Prostate gland (tissue), 2 donors: ENCODE data around the gene TUBB1. TPM values are rescaled to one million over a fixed set of nuclear protein-coding genes. Genes with fewer than 3 reads are reported as not detected.

Experiments used
- DNase-seq: peaks from one replicate; pipeline ENCODE4 v3.0.0-alpha.2; 2019; ENCODE audit warnings: low spot score
- H3K27ac ChIP-seq, 2 donors: fragments of 200-600 bp; sonication (generic); 2 replicates each; pipeline ENCODE4 v1.5.1; 2017 to 2019
- H3K27me3 ChIP-seq: fragments of 200-600 bp; sonication (generic); replicated peaks from 2 replicates; pipeline ENCODE4 v1.5.1; 2019; ENCODE audit not compliant: insufficient read depth
- H3K36me3 ChIP-seq, 2 donors: fragments of 200-600 bp; sonication (generic); 1 replicate in 1 of 2; 2 replicates in 1 of 2; pipeline versions ENCODE4 v1.5.1 to v1.8.1; 2017 to 2019
- H3K4me1 ChIP-seq: fragments of 200-600 bp; sonication (generic); replicated peaks from 2 replicates; pipeline ENCODE4 v1.5.1; 2019
- H3K4me3 ChIP-seq, 2 donors: fragments of 200-600 bp; sonication (generic); 2 replicates each; pipeline ENCODE4 v1.5.1; 2017 to 2019
- H3K9me3 ChIP-seq: fragments of 200-600 bp; sonication (generic); 2 replicates; pipeline ENCODE4 v1.5.1; 2017
- POLR2A ChIP-seq: fragments of 450-650 bp; IDR thresholded peaks from one replicate; pipeline ENCODE4 v1.6.1; 2016; ENCODE audit warnings: antibody characterized with exemption, mild to moderate bottlenecking
- POLR2AphosphoS5 ChIP-seq: sonication (generic); formaldehyde crosslinking; IDR thresholded peaks from one replicate; pipeline ENCODE4 v1.6.1; 2017; ENCODE audit warnings: antibody characterized with exemption
- WGBS: methylation state at CpG from one replicate; pipeline ENCODE4 v1.1.5; 2018; 5-methylcytosine and 5-hydroxymethylcytosine counted together
- intact Hi-C: fragments of 100-400 bp; cut with DNase I; formaldehyde crosslinking; loops from one replicate; pipeline ENCODE4 v1.14.2; 2022
- total RNA-seq, 2 donors: library from RNA; depleted of rRNA; stranded (reverse); fragments of >200 nt; gene quantifications; one replicate each; pipeline ENCODE4 v1.1.0, GENCODE V29; 2016
- TF ChIP-seq, protein P1 (sequence below), 4 experiments: fragments of 200-600 bp in 2 of 4; fragments of 450-650 bp in 2 of 4; sonication (generic) in 2 of 4; IDR thresholded peaks; 1 replicate in 3 of 4; 2 replicates in 1 of 4; pipeline ENCODE4 v1.5.1; 2016 to 2019; ENCODE audit warnings: antibody characterized with exemption in 4 of 4, mild to moderate bottlenecking in 2 of 4, moderate library complexity in 2 of 4

Gene TUBB1
- total RNA-seq, 2 donors from 2014 or later: not detected

GRCh38 chr20:58987790-58988564 lies 31.3 kb upstream of the TUBB1 start:
- no peak overlapping the region for H3K4me3 ChIP-seq
- no peaks in the 10 kb centered on the region for H3K27me3 ChIP-seq
- peaks cover 9 to 25% of the 10 kb centered on the region in 2 donors for H3K36me3 ChIP-seq
- DNase-seq: no peak
- H3K9me3 ChIP-seq: no peaks in the 10 kb centered on the region
- H3K4me1 ChIP-seq: no peaks in the 10 kb centered on the region
- no peak overlapping the region for H3K27ac ChIP-seq
- WGBS: 79% methylated on average over 9 of the region's 9 CpGs
- intact Hi-C loops: no loop called here
- TF ChIP-seq POLR2A (no peak), POLR2AphosphoS5 (no peak)
- TF ChIP-seq, protein P1, sequence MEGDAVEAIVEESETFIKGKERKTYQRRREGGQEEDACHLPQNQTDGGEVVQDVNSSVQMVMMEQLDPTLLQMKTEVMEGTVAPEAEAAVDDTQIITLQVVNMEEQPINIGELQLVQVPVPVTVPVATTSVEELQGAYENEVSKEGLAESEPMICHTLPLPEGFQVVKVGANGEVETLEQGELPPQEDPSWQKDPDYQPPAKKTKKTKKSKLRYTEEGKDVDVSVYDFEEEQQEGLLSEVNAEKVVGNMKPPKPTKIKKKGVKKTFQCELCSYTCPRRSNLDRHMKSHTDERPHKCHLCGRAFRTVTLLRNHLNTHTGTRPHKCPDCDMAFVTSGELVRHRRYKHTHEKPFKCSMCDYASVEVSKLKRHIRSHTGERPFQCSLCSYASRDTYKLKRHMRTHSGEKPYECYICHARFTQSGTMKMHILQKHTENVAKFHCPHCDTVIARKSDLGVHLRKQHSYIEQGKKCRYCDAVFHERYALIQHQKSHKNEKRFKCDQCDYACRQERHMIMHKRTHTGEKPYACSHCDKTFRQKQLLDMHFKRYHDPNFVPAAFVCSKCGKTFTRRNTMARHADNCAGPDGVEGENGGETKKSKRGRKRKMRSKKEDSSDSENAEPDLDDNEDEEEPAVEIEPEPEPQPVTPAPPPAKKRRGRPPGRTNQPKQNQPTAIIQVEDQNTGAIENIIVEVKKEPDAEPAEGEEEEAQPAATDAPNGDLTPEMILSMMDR (IDR thresholded peaks at IDR 0.05): no peak

DNA sequence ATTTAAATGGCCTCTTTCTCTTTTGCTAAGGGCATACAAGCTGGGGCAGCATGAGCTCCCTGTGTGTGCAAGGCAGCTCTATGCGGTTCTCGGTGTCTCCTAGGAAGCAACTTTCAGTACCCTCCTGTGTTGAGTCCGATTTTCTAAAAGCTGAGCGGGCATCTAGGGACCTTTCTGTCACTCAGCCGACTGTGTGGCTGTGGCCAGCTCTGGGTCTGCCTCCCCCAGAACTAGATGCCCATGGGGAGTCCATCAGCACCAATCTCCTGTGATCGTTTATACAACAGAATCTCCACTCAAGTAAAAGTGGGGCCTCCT lies 30.7 kb upstream of the TUBB1 start:
- Histone ChIP-seq H3K4me3 (no peak overlapping the region), H3K27ac (no peak overlapping the region), H3K27me3 (no peaks in the 10 kb centered on the region), H3K36me3 (peaks cover 9 to 25% of the 10 kb centered on the region in 2 donors), H3K9me3 (no peaks in the 10 kb centered on the region), H3K4me1 (no peaks in the 10 kb centered on the region)
- 90% methylated on average over 6 of the region's 6 CpGs for WGBS
- TF ChIP-seq POLR2A: no peak
- TF ChIP-seq, protein P1 (IDR thresholded peaks at IDR 0.05): no peak
- no peak for TF ChIP-seq POLR2AphosphoS5
- intact Hi-C loops: no loop called here
- no peak for DNase-seq

GRCh38 chr20:58989196-58989595 lies 30.0 kb upstream of the TUBB1 start:
- H3K4me1 ChIP-seq: no peaks in the 10 kb centered on the region
- H3K36me3 ChIP-seq: peaks cover 9 to 25% of the 10 kb centered on the region in 2 donors
- H3K9me3 ChIP-seq: no peaks in the 10 kb centered on the region
- H3K27me3 ChIP-seq: no peaks in the 10 kb centered on the region
- no peak overlapping the region for H3K4me3 ChIP-seq
- no peak for DNase-seq
- H3K27ac ChIP-seq: no peak overlapping the region
- 90% methylated on average over 10 of the region's 10 CpGs for WGBS
- TF ChIP-seq, protein P1 (IDR thresholded peaks at IDR 0.05): no peak
- no peak for TF ChIP-seq POLR2AphosphoS5
- TF ChIP-seq POLR2A: no peak
- intact Hi-C loops: no loop called here

DNA sequence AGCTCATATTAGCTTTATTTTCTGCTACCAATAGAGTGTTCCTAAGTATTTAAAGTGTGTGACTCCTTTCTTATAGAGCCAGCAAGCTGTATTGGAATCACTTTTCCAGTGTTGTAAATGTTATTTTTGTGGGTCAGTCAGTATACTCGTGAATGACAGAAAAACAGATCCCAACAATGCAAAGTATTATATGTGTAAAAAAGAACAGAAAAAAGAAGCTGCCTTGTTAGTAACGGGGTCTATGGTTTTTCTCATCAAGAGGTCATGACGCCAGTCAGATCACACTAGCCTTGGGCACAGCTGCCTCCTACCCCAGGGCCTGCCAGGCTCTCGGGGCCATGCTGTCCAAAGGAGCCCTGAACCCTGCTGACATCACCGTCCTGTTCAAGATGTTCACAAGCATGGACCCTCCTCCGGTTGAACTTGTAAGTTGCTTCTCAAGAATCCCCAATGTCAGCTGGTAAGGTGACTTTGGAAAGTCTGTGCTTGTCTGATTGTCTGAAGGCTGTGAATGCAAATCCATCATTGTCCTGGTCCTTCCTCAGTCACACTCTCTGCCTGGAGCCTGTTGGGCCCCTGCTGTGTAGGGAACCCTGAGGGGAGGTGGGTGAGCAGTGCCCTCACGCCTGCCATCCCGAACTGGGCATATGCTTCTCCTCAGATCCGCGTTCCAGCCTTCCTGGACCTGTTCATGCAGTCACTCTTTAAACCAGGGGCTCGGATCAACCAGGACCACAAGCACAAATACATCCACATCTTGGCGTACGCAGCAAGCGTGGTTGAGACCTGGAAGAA lies 28.4 kb upstream of the TUBB1 start:
- no peaks in the 10 kb centered on the region for H3K9me3 ChIP-seq
- DNase-seq: no peak
- no peak overlapping the region for H3K27ac ChIP-seq
- intact Hi-C loops: no loop called here
- H3K36me3 ChIP-seq: peaks cover 9 to 29% of the 10 kb centered on the region in 2 donors
- WGBS: 94% methylated on average over 14 of the region's 14 CpGs
- no peaks in the 10 kb centered on the region for H3K4me1 ChIP-seq
- TF ChIP-seq POLR2AphosphoS5: no peak
- TF ChIP-seq POLR2A: no peak
- TF ChIP-seq, protein P1 (IDR thresholded peaks at IDR 0.05): no peak
- H3K4me3 ChIP-seq: no peak overlapping the region
- no peaks in the 10 kb centered on the region for H3K27me3 ChIP-seq
